Measurements from ENCODE around the gene RRH.

DNA sequence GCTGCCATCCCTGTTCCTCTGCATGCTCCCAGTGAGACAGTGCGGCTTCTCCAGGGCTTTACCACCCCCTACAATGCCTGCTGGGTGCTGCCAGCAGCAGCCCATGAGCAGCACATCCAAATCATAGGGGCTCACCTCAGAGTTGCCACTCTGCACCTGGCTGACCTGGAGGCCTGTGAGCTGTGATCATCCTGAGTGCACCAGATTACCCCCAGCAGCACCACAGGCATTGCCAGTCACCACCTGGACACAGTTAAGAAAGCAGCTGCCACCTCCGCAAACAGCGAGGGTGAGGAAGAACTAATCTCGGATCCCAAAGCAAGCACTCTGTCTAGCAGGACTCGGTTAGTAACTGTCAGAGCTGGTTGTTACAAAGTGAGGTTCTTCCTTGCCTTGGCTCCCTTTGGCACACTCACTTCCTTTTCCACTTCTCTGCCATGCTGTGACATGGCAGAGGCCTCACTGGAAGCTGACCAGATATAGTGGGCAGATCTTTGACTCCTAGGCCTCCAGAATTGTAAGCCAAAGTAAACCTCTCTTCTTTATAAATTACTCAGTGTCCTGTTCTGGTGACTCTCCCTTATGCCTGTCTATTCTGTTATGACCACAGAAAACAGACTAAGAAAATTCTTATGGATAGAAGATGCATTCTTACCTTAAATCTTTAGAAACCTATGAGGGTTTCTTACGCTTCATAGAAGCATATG, 45.3 kb downstream of the RRH start:
- TF ChIP-seq, protein P1, sequence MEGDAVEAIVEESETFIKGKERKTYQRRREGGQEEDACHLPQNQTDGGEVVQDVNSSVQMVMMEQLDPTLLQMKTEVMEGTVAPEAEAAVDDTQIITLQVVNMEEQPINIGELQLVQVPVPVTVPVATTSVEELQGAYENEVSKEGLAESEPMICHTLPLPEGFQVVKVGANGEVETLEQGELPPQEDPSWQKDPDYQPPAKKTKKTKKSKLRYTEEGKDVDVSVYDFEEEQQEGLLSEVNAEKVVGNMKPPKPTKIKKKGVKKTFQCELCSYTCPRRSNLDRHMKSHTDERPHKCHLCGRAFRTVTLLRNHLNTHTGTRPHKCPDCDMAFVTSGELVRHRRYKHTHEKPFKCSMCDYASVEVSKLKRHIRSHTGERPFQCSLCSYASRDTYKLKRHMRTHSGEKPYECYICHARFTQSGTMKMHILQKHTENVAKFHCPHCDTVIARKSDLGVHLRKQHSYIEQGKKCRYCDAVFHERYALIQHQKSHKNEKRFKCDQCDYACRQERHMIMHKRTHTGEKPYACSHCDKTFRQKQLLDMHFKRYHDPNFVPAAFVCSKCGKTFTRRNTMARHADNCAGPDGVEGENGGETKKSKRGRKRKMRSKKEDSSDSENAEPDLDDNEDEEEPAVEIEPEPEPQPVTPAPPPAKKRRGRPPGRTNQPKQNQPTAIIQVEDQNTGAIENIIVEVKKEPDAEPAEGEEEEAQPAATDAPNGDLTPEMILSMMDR (conservative IDR thresholded peaks at IDR 0.05; ENCODE audit: low read depth, low read length): no peak
- no peak for TF ChIP-seq BHLHE40 (IDR thresholded peaks at IDR 0.05; ENCODE audit: low read depth, low read length)
- TF ChIP-seq MAFK (IDR thresholded peaks at IDR 0.05; ENCODE audit: low read depth, low read length): no peak
- TF ChIP-seq CEBPB (IDR thresholded peaks at IDR 0.05; ENCODE audit: low read depth, low read length): no peak
- no peak for TF ChIP-seq RFX5 (IDR thresholded peaks at IDR 0.05; ENCODE audit: low read depth, low read length)
- no peak for TF ChIP-seq SMC3 (IDR thresholded peaks at IDR 0.05; ENCODE audit: low read depth, low read length)
- no peak for TF ChIP-seq RCOR1 (IDR thresholded peaks at IDR 0.05; ENCODE audit: insufficient replicate concordance, low read length)
- no peak for TF ChIP-seq POLR2A (IDR thresholded peaks at IDR 0.05; ENCODE audit: low read depth, low read length)
- TF ChIP-seq, protein P2, sequence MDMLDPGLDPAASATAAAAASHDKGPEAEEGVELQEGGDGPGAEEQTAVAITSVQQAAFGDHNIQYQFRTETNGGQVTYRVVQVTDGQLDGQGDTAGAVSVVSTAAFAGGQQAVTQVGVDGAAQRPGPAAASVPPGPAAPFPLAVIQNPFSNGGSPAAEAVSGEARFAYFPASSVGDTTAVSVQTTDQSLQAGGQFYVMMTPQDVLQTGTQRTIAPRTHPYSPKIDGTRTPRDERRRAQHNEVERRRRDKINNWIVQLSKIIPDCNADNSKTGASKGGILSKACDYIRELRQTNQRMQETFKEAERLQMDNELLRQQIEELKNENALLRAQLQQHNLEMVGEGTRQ (IDR thresholded peaks at IDR 0.05; ENCODE audit: low read depth, low read length): no peak
- no peak for TF ChIP-seq MXI1 (IDR thresholded peaks at IDR 0.05; ENCODE audit: borderline replicate concordance, low read depth, low read length)
- TF ChIP-seq, protein P3, sequence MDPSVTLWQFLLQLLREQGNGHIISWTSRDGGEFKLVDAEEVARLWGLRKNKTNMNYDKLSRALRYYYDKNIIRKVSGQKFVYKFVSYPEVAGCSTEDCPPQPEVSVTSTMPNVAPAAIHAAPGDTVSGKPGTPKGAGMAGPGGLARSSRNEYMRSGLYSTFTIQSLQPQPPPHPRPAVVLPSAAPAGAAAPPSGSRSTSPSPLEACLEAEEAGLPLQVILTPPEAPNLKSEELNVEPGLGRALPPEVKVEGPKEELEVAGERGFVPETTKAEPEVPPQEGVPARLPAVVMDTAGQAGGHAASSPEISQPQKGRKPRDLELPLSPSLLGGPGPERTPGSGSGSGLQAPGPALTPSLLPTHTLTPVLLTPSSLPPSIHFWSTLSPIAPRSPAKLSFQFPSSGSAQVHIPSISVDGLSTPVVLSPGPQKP (IDR thresholded peaks at IDR 0.05; ENCODE audit: borderline replicate concordance, low read depth, low read length): no peak
- TF ChIP-seq NFE2L2 (IDR thresholded peaks at IDR 0.05; ENCODE audit: low read depth, low read length): no peak
- TF ChIP-seq MAZ (IDR thresholded peaks at IDR 0.05; ENCODE audit: borderline replicate concordance, low read depth, low read length): no peak
